ENCODE results near the gene ACOT13. TPM values are rescaled to one million over a fixed set of nuclear protein-coding genes. Genes with fewer than 3 reads are reported as not detected.

ACOT13 gene
- total and polyA plus RNA-seq, 2 of the 8 experiments (the other 6 are each of a cell fraction or from before 2014, with no cell fraction given) = 27.6 to 40.6 TPM

DNA sequence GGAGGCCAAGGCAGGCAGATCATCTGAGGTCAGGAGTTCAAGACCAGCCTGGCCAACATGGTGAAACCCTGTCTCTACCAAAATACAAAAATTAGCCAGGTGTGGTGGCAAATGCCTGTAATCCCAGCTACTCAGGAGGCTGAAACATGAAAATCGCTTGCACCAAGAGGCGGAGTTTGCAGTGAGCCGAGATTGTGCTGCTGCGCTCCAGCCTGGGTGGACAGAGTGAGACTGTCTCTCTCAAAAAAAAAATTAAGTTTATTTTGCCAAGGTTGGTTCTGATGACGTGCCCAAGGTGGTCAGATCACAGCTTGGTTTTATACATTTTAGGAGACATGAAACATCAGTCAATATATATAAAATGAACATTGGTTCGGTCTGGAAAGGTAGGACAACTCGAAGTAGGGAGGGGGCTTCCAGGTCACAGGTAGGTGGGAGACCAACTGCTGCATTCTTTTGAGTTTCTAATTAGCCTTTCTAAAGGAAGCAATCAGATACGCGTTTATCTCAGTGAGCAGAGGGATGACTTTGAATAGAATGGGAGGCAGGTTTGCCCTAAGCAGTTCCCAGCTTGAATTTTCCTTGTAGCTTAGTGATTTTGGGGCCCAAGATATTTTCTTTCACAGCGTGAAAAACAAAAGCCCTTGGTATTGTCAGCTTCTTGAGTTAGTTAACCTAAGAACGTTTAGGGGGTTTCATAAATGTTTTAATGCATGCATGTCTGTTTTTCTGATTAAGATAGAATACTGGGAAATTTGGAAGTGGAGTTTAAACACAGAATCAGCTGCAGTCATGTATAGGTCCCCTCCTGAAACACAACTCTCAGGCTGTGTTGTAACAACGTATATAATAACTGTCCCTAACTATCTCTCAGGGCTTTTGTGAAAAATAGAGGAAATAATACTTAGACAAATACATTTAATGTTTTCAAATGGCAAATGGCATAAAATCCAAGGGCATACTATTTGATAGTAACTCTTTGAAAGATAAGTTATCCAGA lies 16.7 kb downstream of the ACOT13 start:
- Histone ChIP-seq H3K14ac (ENCODE audit: insufficient read length) (no peak overlapping the region), H2AK5ac (ENCODE audit: low read depth, low read length) (no peak overlapping the region), H3K4me2 (ENCODE audit: insufficient read depth in 1 of 2, low read depth in 2 of 2, low read length in 2 of 2) (peak overlapping the region; percentile 15 to 57), H2BK5ac (ENCODE audit: low read depth, low read length) (peak overlapping the region; percentile 6; the same call in 1 of the 2 replicates), H2BK120ac (replicated peaks; ENCODE audit: low read depth, low read length) (peak overlapping the region; percentile 64), H3K4ac (replicated peaks; ENCODE audit: insufficient read length, low read depth, low read length) (peak overlapping the region; percentile 38), H2BK12ac (ENCODE audit: low read depth, low read length) (no peak overlapping the region), H3K23ac (ENCODE audit: insufficient read length) (no peak overlapping the region), H3K79me2 (ENCODE audit: control insufficient read depth in 1 of 2, insufficient read depth in 2 of 2, low read length in 2 of 2) (0 out of 4 replicates have a peak, but pooled peaks cover 0 to 4% of the 10 kb centered on the region in 2 experiments), H3K79me1 (ENCODE audit: low read depth, low read length) (no peaks in the 10 kb centered on the region), H2BK20ac (ENCODE audit: low read length) (0 out of 2 replicates have a peak overlapping the region, but pooled peaks have one; percentile 15), H3K23me2 (ENCODE audit: low read depth, low read length) (no peaks in the 10 kb centered on the region), H3K27me3 (replicated peaks in 1 of 4; ENCODE audit: control insufficient read depth in 3 of 4, extremely low read depth in 1 of 4, insufficient read depth in 3 of 4, low read length in 3 of 4) (peaks cover 0 to 5% (median 0%) of the 10 kb centered on the region in 4 experiments; a peak in 1 of 7 replicates), H4K20me1 (replicated peaks in 1 of 2; ENCODE audit: control insufficient read depth in 1 of 2, insufficient read depth in 2 of 2, low read length in 2 of 2) (no peaks in the 10 kb centered on the region), H2AFZ (ENCODE audit: low read length) (no peak overlapping the region), H3K4me3 (ENCODE audit: extremely low read depth in 1 of 4, insufficient read depth in 2 of 4, low read depth in 3 of 4, low read length in 4 of 4) (peak overlapping the region in 1 of 4 experiments; percentile 46; a peak in 2 of 8 replicates), H3K18ac (ENCODE audit: extremely low read depth, low read length) (no peak overlapping the region), H2BK15ac (ENCODE audit: low read length) (no peak overlapping the region), H3K27ac (ENCODE audit: low read depth, low read length) (no peak overlapping the region), H3K9me3 (ENCODE audit: insufficient read depth in 2 of 2, low read depth in 1 of 2, low read length in 1 of 2) (no peaks in the 10 kb centered on the region), H4K91ac (replicated peaks; ENCODE audit: insufficient read length, low read length) (no peak overlapping the region), H3K36me3 (ENCODE audit: control insufficient read depth in 2 of 4, insufficient read depth in 4 of 4, low read length in 3 of 4) (peaks cover 0 to 3% (median 0%) of the 10 kb centered on the region in 4 experiments; a peak in 1 of 8 replicates), H3K4me1 (replicated peaks in 1 of 4; ENCODE audit: control insufficient read depth in 3 of 4, insufficient read depth in 4 of 4, low read length in 3 of 4) (peaks cover 3 to 19% (median 8%) of the 10 kb centered on the region in 4 experiments; a peak in 6 of 7 replicates), H4K5ac (ENCODE audit: insufficient read length, low read depth, low read length) (peak overlapping the region; percentile 54), H3K9ac (replicated peaks in 1 of 4; ENCODE audit: extremely low read depth in 1 of 4, low read depth in 3 of 4, low read length in 3 of 4) (no peak overlapping the region), H3K56ac (replicated peaks; ENCODE audit: insufficient read length, low read depth, low read length) (no peak overlapping the region), H4K8ac (ENCODE audit: extremely low read depth, insufficient read depth, low read length) (no peak overlapping the region)
- WGBS, 2 experiments (ENCODE audit: extremely low coverage in 1 of 2, insufficient coverage in 1 of 2, insufficient read length in 1 of 2, insufficient replicate concordance in 2 of 2, low coverage in 1 of 2, low lambda C conversion rate in 2 of 2, missing lambda C conversion rate in 1 of 2) = 24% methylated on average over 12 of the region's 12 CpGs; no CpG with 5 or more reads in 1 of the 2 experiments
- ChIA-PET CTCF (ENCODE audit: partially characterized antibody) (interaction anchor here (0.8 to 2.7 kb wide), 8 partner anchors 11 to 158 kb away, joined by 3 to 13 read pairs (median 4); partner anchors contain the start of genes ACOT13 and TDP2), POLR2A (ENCODE audit: partially characterized antibody) (interaction anchor here (0.6 to 3.8 kb wide), 10 partner anchors 10 to 112 kb away, joined by 3 to 22 read pairs (median 6); partner anchors contain the start of genes ACOT13 and TDP2)
- DNase-seq (ENCODE audit: low read depth in 1 of 2, low spot score in 2 of 2) (no peak), FAIRE-seq (no peak)
- TF ChIP-seq SP1 (IDR thresholded peaks at IDR 0.05; ENCODE audit: low read depth, low read length) (0 out of 2 replicates have a peak, but pooled peaks have one; percentile 55), NANOG (IDR thresholded peaks at IDR 0.05; ENCODE audit: insufficient read depth, low read depth, low read length, poor library complexity, severe bottlenecking) (peak; percentile 97), RNF2 (IDR thresholded peaks at IDR 0.05; ENCODE audit: borderline replicate concordance, low read depth, low read length, missing control alignments, poor library complexity, severe bottlenecking) (no peak), TEAD4 (IDR thresholded peaks at IDR 0.05; ENCODE audit: low read depth, low read length) (no peak), YY1 (IDR thresholded peaks at IDR 0.05; ENCODE audit: low read depth, low read length) (no peak), RBBP5 (IDR thresholded peaks at IDR 0.05; ENCODE audit: borderline replicate concordance, low read depth, low read length) (no peak), CBX5 (IDR thresholded peaks at IDR 0.05; ENCODE audit: low read depth, low read length) (no peak)
- TF ChIP-seq, protein P1, sequence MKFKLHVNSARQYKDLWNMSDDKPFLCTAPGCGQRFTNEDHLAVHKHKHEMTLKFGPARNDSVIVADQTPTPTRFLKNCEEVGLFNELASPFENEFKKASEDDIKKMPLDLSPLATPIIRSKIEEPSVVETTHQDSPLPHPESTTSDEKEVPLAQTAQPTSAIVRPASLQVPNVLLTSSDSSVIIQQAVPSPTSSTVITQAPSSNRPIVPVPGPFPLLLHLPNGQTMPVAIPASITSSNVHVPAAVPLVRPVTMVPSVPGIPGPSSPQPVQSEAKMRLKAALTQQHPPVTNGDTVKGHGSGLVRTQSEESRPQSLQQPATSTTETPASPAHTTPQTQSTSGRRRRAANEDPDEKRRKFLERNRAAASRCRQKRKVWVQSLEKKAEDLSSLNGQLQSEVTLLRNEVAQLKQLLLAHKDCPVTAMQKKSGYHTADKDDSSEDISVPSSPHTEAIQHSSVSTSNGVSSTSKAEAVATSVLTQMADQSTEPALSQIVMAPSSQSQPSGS (IDR thresholded peaks at IDR 0.05; ENCODE audit: low read length) = no peak
